Lower leg skin (tissue), 3 donors: ENCODE results near the gene IL18.

Experiments used
- POLR2A ChIP-seq, 2 donors: fragments of 450-650 bp; IDR thresholded peaks; one replicate each; pipeline ENCODE4 v1.6.1; 2016 to 2017; ENCODE audit warnings: antibody characterized with exemption in 2 of 2, mild to moderate bottlenecking in 1 of 2, moderate library complexity in 1 of 2
- TF ChIP-seq, protein P1 (sequence below), 3 donors: fragments of 450-650 bp; IDR thresholded peaks; one replicate each; pipeline ENCODE4 v1.5.1; 2016; ENCODE audit warnings: antibody characterized with exemption in 3 of 3, mild to moderate bottlenecking in 3 of 3, moderate library complexity in 2 of 3

DNA sequence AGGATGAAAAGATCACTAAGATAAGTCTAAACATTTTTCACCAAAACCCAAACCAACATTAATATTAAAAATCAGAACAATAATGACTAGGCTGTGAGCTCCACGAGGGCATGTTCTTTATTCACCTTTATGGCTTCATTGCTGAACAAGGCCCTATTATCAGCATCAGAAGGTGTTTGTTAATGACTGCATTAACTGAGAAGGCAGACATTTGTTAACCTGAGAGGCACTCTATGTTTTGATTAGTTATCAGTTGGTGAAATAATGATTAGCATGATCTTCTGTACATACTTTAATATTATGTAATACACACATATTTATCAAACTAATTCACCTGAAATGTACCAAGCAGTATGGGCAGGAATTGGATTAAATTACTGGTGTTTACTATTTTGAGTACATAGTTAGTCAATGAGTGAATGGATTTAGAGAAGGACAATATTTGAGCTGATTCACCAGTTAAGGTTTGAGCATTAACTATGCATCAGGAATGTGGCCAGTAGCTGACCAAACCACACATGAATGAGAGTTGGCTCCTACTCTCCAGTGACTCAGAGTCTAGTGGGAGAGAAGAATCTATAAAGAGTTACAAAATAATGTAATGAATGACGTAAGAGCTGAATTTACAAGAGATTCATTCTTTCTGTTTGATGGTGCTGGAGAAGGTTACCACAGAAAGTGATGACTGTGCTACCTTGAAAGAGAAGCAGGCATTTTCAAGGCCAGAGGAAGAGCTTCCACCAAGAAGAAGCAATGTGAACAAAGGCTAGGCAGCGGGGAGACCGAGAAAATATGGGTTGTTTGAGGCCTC is 6.7 kb downstream of the IL18 start:
- TF ChIP-seq, protein P1, sequence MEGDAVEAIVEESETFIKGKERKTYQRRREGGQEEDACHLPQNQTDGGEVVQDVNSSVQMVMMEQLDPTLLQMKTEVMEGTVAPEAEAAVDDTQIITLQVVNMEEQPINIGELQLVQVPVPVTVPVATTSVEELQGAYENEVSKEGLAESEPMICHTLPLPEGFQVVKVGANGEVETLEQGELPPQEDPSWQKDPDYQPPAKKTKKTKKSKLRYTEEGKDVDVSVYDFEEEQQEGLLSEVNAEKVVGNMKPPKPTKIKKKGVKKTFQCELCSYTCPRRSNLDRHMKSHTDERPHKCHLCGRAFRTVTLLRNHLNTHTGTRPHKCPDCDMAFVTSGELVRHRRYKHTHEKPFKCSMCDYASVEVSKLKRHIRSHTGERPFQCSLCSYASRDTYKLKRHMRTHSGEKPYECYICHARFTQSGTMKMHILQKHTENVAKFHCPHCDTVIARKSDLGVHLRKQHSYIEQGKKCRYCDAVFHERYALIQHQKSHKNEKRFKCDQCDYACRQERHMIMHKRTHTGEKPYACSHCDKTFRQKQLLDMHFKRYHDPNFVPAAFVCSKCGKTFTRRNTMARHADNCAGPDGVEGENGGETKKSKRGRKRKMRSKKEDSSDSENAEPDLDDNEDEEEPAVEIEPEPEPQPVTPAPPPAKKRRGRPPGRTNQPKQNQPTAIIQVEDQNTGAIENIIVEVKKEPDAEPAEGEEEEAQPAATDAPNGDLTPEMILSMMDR (IDR thresholded peaks at IDR 0.05) = no peak
- no peak for TF ChIP-seq POLR2A (IDR thresholded peaks at IDR 0.05)
